GM12872 (cell line): ENCODE data around the gene ETV6.

ENCODE experiments used
- CTCF ChIP-seq: IDR thresholded peaks from 3 replicates; pipeline ENCODE4 v1.5.1; 2011; ENCODE audit warnings: low read depth, mild to moderate bottlenecking, low read length, moderate library complexity; ENCODE audit not compliant: insufficient read depth

The ETV6 gene

GRCh38 chr12:11771895-11772502 lies 122.5 kb downstream of the ETV6 start:
- TF ChIP-seq CTCF: no peak

GRCh38 chr12:11773889-11774677 lies 124.6 kb downstream of the ETV6 start:
- TF ChIP-seq CTCF: no peak

GRCh38 chr12:11774821-11775220 lies 125.3 kb downstream of the ETV6 start:
- TF ChIP-seq CTCF: no peak

- no peak for TF ChIP-seq CTCF
These were observed 126.8 kb downstream of the ETV6 start for GRCh38 chr12:11776316-11776715.

GRCh38 chr12:11777451-11777850 lies 128.0 kb downstream of the ETV6 start:
- no peak for TF ChIP-seq CTCF

- no peak for TF ChIP-seq CTCF
These were observed 128.5 kb downstream of the ETV6 start for GRCh38 chr12:11777962-11778361.

GRCh38 chr12:11778713-11779685 lies 129.5 kb downstream of the ETV6 start:
- no peak for TF ChIP-seq CTCF
